GM19455 (cell line): Measurements from ENCODE around the gene CLIC5.

Experiments used
- ATAC-seq: cut with Tn5 transposase; IDR thresholded peaks from one replicate; pipeline ENCODE4 v1.9.1; 2021; ENCODE audit not compliant: unreplicated experiment

CLIC5 gene

DNA sequence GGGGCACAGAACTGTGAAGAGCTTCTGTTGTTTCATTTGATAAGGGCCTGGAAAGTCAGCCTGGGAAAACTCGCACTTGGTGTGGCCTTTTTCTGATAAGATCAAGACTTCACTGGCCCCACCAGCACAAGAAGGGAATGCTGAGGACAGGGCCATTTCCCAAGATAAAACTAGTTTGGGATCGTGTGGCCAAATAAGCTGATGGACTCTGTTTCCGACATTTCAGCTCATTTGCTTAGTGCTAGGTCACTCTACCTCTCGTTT, 116.0 kb downstream of the CLIC5 start:
- no peak for ATAC-seq

GRCh38 chr6:45898941-45899682, 116.5 kb downstream of the CLIC5 start:
- no peak for ATAC-seq

DNA sequence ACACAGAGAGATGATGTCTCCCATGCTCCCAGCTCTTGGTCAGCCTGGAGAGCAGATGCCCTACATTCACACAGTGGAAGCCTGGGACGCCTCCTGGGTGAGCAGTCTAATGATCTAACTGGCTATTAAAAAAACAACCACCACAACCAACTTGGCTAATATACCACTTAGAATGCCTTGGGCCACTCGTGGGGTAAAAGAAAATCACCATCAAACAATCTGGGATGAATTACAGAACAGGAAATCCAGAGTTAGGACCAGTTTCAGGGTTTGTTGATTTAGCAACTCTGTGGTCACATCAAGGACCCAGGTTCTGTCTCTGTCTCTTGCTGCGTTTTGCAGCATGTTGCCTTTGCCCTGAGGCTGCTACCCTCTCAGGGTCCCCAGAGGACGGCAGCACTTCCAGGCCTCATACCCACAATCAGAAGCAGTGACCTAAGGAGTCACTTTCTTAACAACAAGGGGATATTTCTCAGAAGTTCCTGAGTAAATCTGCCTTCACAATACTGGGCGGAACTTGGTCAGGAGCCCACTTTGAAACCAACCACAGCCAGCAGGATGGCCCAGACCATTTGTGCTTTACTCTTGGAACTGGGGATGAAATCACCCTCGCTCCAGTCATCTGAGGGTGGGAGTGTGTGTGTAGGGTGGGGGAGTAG, 118.7 kb downstream of the CLIC5 start:
- no peak for ATAC-seq

- ATAC-seq, result no peak
Measured at GRCh38 chr6:45895569-45895968, 120.1 kb downstream of the CLIC5 start.

GRCh38 chr6:45892696-45893245, 122.9 kb downstream of the CLIC5 start:
- ATAC-seq, result no peak

- no peak for ATAC-seq
Measured at GRCh38 chr6:45892196-45892595, 123.5 kb downstream of the CLIC5 start.

- no peak for ATAC-seq
Measured at GRCh38 chr6:45886776-45887175, 128.9 kb downstream of the CLIC5 start.

GRCh38 chr6:45884336-45884735, 131.3 kb downstream of the CLIC5 start:
- no peak for ATAC-seq

DNA sequence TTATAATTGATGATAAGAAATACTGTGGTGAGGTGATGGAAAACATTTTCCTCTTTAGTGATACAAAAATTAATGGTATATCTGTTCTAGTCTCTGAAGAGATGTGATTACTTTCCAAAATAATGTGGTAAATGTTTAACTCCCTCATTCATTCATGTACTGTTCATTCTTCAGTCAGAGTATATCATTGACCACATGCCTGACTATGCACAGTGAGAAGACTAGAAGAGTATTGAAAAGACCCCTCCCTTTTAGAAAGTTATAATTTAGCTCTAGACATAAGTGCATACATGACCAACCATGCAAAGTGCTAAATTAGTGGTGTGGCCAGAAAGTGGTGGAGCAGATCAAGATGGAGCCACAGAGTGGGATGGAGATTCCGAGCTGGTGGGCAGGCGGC, 133.0 kb downstream of the CLIC5 start:
- ATAC-seq, result no peak

- no peak for ATAC-seq
Measured at GRCh38 chr6:45881705-45882467, 133.8 kb downstream of the CLIC5 start.

DNA sequence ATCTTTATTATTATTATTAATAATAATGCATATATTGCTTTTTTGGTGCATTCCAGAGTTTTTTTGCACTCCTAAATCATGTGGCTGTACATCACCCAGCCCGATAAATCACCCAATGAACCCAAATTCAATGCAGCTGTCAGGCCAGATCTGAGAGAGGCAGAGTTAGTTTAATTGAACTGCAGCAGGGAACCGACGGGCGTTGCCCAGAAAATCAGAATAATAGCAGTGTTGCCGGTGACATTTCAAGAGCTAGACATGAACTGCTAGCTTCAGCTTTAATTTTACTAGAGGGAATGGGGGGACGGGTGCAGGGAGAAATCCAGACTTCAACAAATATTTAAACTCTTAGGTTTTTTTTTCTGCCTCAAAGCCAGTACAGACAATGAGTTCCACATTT, 135.0 kb downstream of the CLIC5 start:
- no peak for ATAC-seq

GRCh38 chr6:45880159-45880558, 135.5 kb downstream of the CLIC5 start:
- no peak for ATAC-seq

- ATAC-seq, result no peak
Measured at GRCh38 chr6:45877970-45878590, 137.6 kb downstream of the CLIC5 start.

DNA sequence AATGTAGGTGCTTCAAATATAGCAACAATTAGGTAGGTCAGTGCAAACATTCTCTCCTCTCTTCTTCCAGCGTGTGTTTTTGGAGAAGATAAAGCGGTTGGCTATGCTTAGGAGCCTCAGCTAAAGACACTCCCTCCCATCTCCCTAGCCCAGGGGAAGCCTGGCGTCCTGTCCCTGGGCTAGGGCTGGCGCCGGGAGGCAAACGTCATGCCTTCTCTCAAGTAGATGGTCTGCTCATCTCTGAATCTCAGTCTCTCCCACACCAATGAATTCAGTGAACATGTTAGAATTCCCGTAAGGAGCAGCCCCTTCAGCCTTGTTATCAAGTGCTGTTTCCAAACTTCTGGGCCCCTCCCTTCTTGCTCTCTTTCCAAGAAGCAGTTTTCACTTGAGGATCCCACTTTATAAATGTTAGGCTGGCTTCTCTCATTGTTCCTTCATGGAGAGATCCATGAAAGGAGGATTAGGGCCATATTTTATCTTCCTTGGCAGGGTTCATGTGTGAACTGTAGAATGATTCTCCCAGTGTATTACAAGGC, 142.8 kb downstream of the CLIC5 start:
- no peak for ATAC-seq

DNA sequence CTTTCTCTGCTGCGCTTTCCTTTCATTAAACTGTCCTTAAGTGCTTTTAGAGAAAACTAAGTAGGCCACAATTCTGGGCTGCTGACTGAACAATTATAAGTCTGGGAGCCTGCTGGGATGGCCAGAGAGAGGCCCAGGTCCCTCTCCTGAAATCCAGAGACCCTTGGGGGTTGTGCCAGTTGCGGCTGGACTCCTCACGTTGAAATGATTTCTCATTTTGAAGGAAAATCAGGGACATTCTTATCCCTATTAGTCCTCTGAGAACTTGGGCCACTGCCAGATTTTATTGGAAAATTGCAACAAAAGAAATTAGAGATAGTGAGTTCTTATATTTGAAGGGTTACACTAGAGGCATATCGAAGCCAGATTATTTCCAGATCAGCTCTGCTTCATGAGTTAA, 145.1 kb downstream of the CLIC5 start:
- ATAC-seq, result no peak

DNA sequence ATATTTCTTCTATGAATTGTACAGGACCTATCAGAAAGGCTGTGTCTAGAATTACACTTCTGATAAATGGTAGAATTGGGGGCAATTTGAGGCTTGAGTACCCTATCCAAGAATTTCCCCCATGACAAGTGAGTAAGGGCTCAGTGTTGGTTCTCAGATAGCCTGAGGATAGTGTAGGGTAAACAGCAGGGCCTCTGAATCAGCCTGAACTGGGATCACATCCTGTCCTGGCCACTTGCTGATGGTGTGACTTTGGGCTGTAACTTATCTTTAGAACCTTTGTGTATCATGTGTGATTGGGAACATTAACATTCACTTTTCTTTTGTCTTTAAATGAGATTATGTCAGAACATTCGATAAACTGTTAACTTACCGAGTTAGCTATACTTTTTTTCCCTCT, 151.0 kb downstream of the CLIC5 start:
- no peak for ATAC-seq

- no peak for ATAC-seq
Measured at GRCh38 chr6:45858691-45859090, 157.0 kb downstream of the CLIC5 start.

GRCh38 chr6:45857827-45858226, 157.8 kb downstream of the CLIC5 start:
- ATAC-seq, result no peak

DNA sequence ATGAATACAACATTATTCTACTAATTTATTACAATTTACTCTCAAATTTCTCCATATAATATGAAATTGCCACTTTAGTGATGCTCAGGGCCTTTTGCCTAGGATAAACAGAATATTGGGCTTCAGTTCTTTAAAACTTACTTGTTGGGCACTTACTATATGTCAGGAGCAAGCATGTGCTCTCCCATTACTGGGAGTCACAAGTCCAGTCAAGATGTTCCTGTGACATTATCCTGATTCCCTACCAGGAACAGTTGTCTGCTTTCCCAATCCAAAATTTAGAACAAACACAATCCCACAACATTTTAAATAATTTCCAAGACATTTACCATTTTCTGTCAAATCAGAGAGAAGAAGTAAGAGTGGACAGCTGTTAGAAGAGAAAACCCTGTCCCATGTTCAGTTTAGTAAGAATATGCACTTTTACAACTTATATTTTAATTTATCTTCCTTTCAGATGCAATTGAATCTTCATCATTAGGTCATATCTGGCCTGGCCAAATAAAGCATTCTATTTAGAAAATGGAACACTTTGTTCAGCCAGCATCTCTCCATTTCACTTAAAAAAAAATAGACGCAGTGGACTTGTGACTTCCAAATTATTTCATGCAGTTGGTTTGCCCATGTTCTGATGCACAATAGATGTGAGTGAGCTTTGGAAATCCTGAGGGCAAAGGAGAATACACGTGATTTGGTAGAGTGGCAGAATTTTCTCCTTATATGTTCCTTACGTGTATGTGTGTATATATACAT, 159.8 kb downstream of the CLIC5 start:
- no peak for ATAC-seq

- no peak for ATAC-seq
Measured at GRCh38 chr6:45854149-45854742, 161.4 kb downstream of the CLIC5 start.
